BLaER1 treated with 17β-estradiol and CSF1 and Interleukin-3, amounts not matched to agents 10 nM and 100 nM (cell line): Measurements from ENCODE around the gene METTL2A.
"Not testable (repeated sequence)": the region's sequence is repeated elsewhere in the genome, so short reads cannot be mapped to it uniquely, and the experiment has no call there.

Source experiments
- H3K27ac ChIP-seq, 11 experiments: shearing (Covaris generic); formaldehyde crosslinking; 2 replicates each; pipeline ENCODE4 v1.8.1; 2022
- H3K27me3 ChIP-seq, 11 experiments: shearing (Covaris generic); formaldehyde crosslinking; 2 replicates each; pipeline ENCODE4 v1.8.1; 2022
- H3K36me3 ChIP-seq, 11 experiments: shearing (Covaris generic); formaldehyde crosslinking; 2 replicates each; pipeline ENCODE4 v1.8.1; 2022
- H3K4me1 ChIP-seq, 10 experiments: shearing (Covaris generic); formaldehyde crosslinking; 2 replicates each; pipeline ENCODE4 v1.8.1; 2022
- H3K4me2 ChIP-seq, 11 experiments: shearing (Covaris generic); formaldehyde crosslinking; 2 replicates each; pipeline ENCODE4 v1.8.1; 2022
- H3K4me3 ChIP-seq, 10 experiments: shearing (Covaris generic); formaldehyde crosslinking; 2 replicates each; pipeline ENCODE4 v1.8.1; 2022
- H3K9ac ChIP-seq, 11 experiments: shearing (Covaris generic); formaldehyde crosslinking; 2 replicates each; pipeline ENCODE4 v1.8.1; 2022
- H3K9me3 ChIP-seq, 11 experiments: shearing (Covaris generic); formaldehyde crosslinking; replicated peaks in 1 of 11; 2 replicates each; pipeline ENCODE4 v1.8.1; 2022
- H4K20me1 ChIP-seq, 11 experiments: shearing (Covaris generic); formaldehyde crosslinking; 2 replicates each; pipeline ENCODE4 v1.8.1; 2022
- Cebpa-rat ChIP-seq, 11 experiments: shearing (Covaris generic); IDR thresholded peaks; 2 replicates each; pipeline ENCODE4 v1.8.1; 2022

Gene METTL2A

DNA sequence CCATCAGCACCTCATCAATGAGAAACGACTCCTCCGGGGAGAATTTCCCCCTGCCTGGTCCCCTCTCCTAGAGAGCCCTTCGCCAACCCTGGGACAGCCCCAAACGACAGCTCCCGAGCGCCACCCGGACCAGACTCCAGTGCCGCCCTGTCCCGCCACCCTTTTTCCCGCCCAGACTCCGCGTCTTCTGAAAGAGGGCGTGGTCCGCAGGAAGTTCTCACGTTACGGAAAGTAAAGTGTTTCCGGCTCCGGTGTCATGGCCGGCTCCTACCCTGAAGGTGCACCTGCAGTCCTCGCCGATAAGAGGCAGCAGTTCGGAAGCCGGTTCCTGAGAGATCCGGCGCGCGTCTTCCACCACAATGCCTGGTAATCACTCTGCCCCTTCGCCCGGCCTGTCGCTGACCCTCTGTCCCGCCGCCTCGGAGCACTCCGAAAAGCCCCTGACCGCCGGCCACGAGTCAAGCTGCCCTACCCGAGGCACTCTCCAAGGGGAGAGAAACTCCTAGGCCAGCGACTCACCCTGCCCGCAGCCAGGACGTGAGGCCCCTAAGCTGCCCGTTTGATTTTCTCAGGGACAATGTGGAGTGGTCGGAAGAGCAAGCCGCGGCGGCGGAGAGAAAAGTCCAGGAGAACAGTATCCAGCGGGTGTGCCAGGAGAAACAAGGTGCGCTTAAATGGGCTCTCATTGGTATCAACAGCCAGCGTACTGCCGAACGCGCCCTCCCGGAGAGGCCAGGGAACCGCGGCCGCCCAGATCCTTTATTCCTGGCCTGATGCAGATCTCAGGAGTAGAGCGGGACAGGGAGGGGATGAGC lies at the start of gene METTL2A:
METTL2A (plus strand) TSS at position 251 of the 815 bp plus-strand sequence; CDS start at position 257, 6 bp downstream.
- Histone ChIP-seq H3K4me3 (peak within 1 kb of the TSS; percentile 62 to 86 (median 81)), H3K4me2 (peak within 1 kb of the TSS; percentile 87 to 93 (median 89)), H3K4me1 (peaks cover 11 to 18% (median 16%) of the 10 kb centered on the region in 10 experiments; a peak in 19 of 20 replicates), H3K9ac (peak within 1 kb of the TSS; percentile 77 to 86 (median 82)), H4K20me1 (peaks cover 0 to 17% (median 0%) of the 10 kb centered on the region in 11 experiments; a peak in 4 of 22 replicates), H3K27ac (peak within 1 kb of the TSS; percentile 7 to 81 (median 77); a peak in 21 of 22 replicates), H3K36me3 (peaks cover 12 to 26% (median 19%) of the 10 kb centered on the region in 11 experiments; a peak in 20 of 22 replicates)
- not testable (repeated sequence) for H3K27me3 ChIP-seq, H3K9me3 ChIP-seq

- Histone ChIP-seq H3K9me3 (no peaks in the 10 kb centered on the region), H3K27ac (no peak within 1 kb of the TSS), H3K4me2 (no peak within 1 kb of the TSS), H3K27me3 (no peaks in the 10 kb centered on the region), H3K4me1 (no peaks in the 10 kb centered on the region), H3K36me3 (no peaks in the 10 kb centered on the region), H4K20me1 (no peaks in the 10 kb centered on the region), H3K4me3 (no peak within 1 kb of the TSS), H3K9ac (no peak within 1 kb of the TSS)
- no peak for TF ChIP-seq Cebpa-rat (IDR thresholded peaks at IDR 0.05)
These were observed 43.4 kb upstream of the METTL2A start, which contains the start of gene EFCAB3 for GRCh38 chr17:62380253-62380652. Gene EFCAB3, plus strand, starts transcription at chr17:62380553. Its CDS starts 2,427 bp downstream, at chr17:62382980.

GRCh38 chr17:62381561-62381960 lies 42.1 kb upstream of the METTL2A start:
- no peaks in the 10 kb centered on the region for H3K4me1 ChIP-seq
- H3K27ac ChIP-seq, result no peak overlapping the region
- no peak overlapping the region for H3K4me2 ChIP-seq
- no peak overlapping the region for H3K9ac ChIP-seq
- no peak overlapping the region for H3K4me3 ChIP-seq
- H3K36me3 ChIP-seq, result no peaks in the 10 kb centered on the region
- H4K20me1 ChIP-seq, result no peaks in the 10 kb centered on the region
- no peaks in the 10 kb centered on the region for H3K9me3 ChIP-seq
- no peaks in the 10 kb centered on the region for H3K27me3 ChIP-seq
- TF ChIP-seq Cebpa-rat (IDR thresholded peaks at IDR 0.05), result no peak

GRCh38 chr17:62388856-62389255 lies 34.8 kb upstream of the METTL2A start:
- H3K27me3 ChIP-seq, result no peaks in the 10 kb centered on the region
- peak overlapping the region in 10 of 11 experiments; percentile 2 to 47 (median 28); a peak in 13 of 22 replicates for H3K4me2 ChIP-seq
- H3K4me1 ChIP-seq, result peaks cover 0 to 10% (median 8%) of the 10 kb centered on the region in 10 experiments; a peak in 12 of 20 replicates
- H3K36me3 ChIP-seq, result no peaks in the 10 kb centered on the region
- H3K9me3 ChIP-seq, result no peaks in the 10 kb centered on the region
- no peak overlapping the region for H3K4me3 ChIP-seq
- no peak overlapping the region for H3K27ac ChIP-seq
- TF ChIP-seq Cebpa-rat (IDR thresholded peaks at IDR 0.05), result no peak
- H4K20me1 ChIP-seq, result no peaks in the 10 kb centered on the region
- H3K9ac ChIP-seq, result no peak overlapping the region

DNA sequence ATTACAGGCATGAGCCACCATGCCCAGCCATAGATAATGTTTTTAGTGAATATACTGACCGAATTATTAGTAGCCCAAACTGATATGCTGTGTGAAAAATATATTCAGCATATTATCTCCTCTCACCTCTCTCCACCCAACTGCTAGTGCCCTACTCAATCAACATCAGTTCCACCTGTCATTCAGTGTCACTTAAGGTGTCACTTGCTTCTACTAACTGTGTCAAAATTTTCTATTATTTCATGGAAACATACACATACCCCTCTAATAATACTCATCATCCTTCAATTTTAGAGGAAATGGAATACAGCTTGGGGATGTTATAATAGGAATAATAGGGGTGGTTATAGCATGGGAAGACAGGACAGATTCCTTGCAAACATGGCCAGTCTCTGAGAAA lies 30.8 kb upstream of the METTL2A start:
- no peak for TF ChIP-seq Cebpa-rat (IDR thresholded peaks at IDR 0.05)
- no peak overlapping the region for H3K4me3 ChIP-seq
- H3K4me2 ChIP-seq, result no peak overlapping the region
- no peaks in the 10 kb centered on the region for H3K9me3 ChIP-seq
- no peaks in the 10 kb centered on the region for H3K36me3 ChIP-seq
- H3K27me3 ChIP-seq, result no peaks in the 10 kb centered on the region
- no peak overlapping the region for H3K27ac ChIP-seq
- H3K4me1 ChIP-seq, result peaks cover 0 to 10% (median 8%) of the 10 kb centered on the region in 10 experiments; a peak in 12 of 20 replicates
- H4K20me1 ChIP-seq, result no peaks in the 10 kb centered on the region
- H3K9ac ChIP-seq, result no peak overlapping the region

DNA sequence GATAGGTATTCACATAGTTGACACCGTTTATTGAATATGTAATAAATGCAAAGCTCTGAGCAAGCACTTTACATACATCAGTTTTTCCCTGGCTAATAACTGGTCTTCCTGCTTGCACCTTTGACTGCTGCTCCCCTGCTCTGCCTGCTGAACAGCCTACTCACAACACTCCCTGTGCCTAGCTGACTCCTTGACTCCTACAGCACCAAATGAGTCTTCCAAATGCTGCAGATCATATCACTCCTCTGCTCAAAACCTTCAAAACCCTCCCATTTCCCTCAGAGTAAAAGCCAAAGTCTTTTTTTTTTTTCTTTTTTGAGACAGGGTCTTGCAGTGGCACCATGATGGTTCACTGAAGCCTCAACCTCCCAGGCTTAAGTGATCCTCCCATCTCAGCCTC lies 24.8 kb upstream of the METTL2A start:
- Histone ChIP-seq H3K9me3 (no peaks in the 10 kb centered on the region), H3K27ac (no peak overlapping the region), H3K4me1 (no peaks in the 10 kb centered on the region), H3K4me2 (no peak overlapping the region), H3K9ac (no peak overlapping the region), H3K27me3 (no peaks in the 10 kb centered on the region), H3K4me3 (no peak overlapping the region), H4K20me1 (no peaks in the 10 kb centered on the region), H3K36me3 (no peaks in the 10 kb centered on the region)
- no peak for TF ChIP-seq Cebpa-rat (IDR thresholded peaks at IDR 0.05)

DNA sequence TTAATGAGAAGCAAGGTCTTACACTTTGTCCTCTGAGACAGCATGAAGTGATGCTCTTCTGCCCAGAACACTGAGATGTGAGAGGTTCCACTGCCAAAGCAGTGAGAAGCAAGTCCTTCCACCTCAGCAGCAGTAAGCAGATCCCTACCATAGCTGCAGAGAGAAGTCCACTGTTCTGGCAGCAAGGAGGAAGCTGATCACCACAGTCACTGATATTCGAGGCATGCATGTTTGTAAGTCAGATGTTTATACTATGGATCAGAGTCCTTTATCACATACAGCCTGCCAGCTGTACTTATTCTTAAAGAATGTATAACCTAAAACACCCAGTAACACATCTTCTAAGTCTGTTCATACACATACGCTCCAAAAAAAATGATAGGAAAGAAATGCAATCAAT lies 18.2 kb upstream of the METTL2A start:
- Histone ChIP-seq H3K4me2 (no peak overlapping the region), H3K4me1 (no peaks in the 10 kb centered on the region), H3K27me3 (no peaks in the 10 kb centered on the region), H3K4me3 (no peak overlapping the region), H3K9ac (no peak overlapping the region), H3K27ac (no peak overlapping the region), H3K9me3 (no peaks in the 10 kb centered on the region), H3K36me3 (no peaks in the 10 kb centered on the region), H4K20me1 (no peaks in the 10 kb centered on the region)
- TF ChIP-seq Cebpa-rat (IDR thresholded peaks at IDR 0.05), result no peak

GRCh38 chr17:62413090-62413489 lies 10.6 kb upstream of the METTL2A start:
- H3K9me3 ChIP-seq, result peaks cover 0 to 13% (median 0%) of the 10 kb centered on the region in 11 experiments; a peak in 10 of 22 replicates
- not testable (repeated sequence) for H3K36me3 ChIP-seq

DNA sequence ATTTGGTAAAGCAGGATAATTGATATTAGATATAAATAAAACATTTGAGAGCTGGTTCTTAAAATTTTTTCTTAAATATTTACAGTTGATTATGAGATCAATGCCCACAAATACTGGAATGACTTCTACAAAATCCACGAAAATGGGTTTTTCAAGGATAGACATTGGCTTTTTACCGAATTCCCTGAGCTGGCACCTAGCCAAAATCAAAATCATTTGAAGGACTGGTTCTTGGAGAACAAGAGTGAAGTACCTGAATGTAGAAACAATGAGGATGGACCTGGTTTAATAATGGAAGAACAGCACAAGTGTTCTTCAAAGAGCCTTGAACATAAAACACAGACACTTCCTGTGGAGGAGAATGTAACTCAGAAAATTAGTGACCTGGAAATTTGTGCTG lies 2.5 kb downstream of the METTL2A start:
- H3K9ac ChIP-seq, result not testable (repeated sequence)

More at GRCh38 chr17:62413090-62413489, 10.6 kb upstream of the METTL2A start:
- H3K27ac ChIP-seq, H3K9ac ChIP-seq, H3K27me3 ChIP-seq, H3K4me2 ChIP-seq, H4K20me1 ChIP-seq, H3K4me1 ChIP-seq, H3K4me3 ChIP-seq: not testable (repeated sequence)

DNA sequence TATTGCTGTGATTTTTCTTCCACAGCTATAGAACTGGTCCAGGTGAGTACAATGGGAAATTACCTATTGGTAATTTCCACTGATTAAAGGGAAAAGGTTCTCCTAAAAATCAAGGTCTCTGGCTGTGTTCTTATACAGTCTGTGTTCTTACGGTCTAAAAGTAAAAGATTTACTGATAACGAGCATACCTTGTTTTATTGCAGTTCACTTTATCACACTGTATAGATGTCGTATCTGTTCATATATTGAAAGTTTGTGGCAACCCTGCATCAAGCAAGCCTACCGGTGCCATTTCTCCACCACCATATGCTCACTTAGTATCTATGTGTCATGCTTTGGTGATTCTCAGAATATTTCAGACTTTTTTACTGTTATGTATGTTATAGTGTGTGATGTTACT lies 11.6 kb downstream of the METTL2A start:
- H4K20me1 ChIP-seq, H3K27me3 ChIP-seq, H3K9me3 ChIP-seq, H3K4me1 ChIP-seq, H3K27ac ChIP-seq, H3K9ac ChIP-seq, H3K4me3 ChIP-seq, H3K4me2 ChIP-seq: not testable (repeated sequence)
- peaks cover 14 to 70% (median 43%) of the 10 kb centered on the region in 11 experiments; a peak in 20 of 22 replicates for H3K36me3 ChIP-seq

More for the DNA sequence above, 2.5 kb downstream of the METTL2A start:
- H3K4me3 ChIP-seq, H3K9me3 ChIP-seq, H3K27me3 ChIP-seq, H3K27ac ChIP-seq, H3K4me2 ChIP-seq: not testable (repeated sequence)
- Histone ChIP-seq H3K4me1 (peaks cover 11 to 18% (median 16%) of the 10 kb centered on the region in 10 experiments; a peak in 19 of 20 replicates), H4K20me1 (peaks cover 0 to 17% (median 0%) of the 10 kb centered on the region in 11 experiments; a peak in 4 of 22 replicates), H3K36me3 (peaks cover 16 to 46% (median 31%) of the 10 kb centered on the region in 11 experiments; a peak in 21 of 22 replicates)

DNA sequence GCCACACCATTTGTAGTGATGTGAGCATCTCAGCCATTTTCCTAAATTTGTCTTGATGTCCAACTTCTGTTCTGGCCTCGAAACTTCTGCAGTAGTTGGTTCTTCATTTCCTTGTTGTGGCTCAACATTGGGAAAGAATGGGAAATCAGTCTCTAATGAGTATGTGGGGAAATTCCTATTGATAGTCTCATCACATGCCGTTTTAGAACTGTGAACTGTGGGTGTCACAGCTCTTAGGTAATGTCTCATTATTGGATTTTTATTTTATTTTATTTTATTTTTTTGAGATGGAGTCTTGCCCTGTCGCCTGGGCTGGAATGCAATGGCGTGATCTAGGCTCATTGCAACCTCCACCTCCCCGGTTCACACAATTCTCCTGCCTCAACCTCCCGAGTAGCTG lies 17.5 kb downstream of the METTL2A start:
- peaks cover 48 to 71% (median 62%) of the 10 kb centered on the region in 11 experiments for H3K36me3 ChIP-seq
- H3K9me3 ChIP-seq, H3K4me3 ChIP-seq: not testable (repeated sequence)

More for the DNA sequence above, 17.5 kb downstream of the METTL2A start:
- H3K27me3 ChIP-seq, H3K27ac ChIP-seq, H3K4me2 ChIP-seq, H3K4me1 ChIP-seq, H4K20me1 ChIP-seq, H3K9ac ChIP-seq: not testable (repeated sequence)
